Stomach (tissue), 4 donors: ENCODE results near the gene TBC1D10A.

Source experiments
- CTCF ChIP-seq, 7 experiments: fragments of 450-650 bp in 4 of 7; fragments of 200-600 bp in 3 of 7; sonication (generic) in 3 of 7; IDR thresholded peaks; one replicate each; pipeline ENCODE4 v1.5.1; 2016 to 2019; ENCODE audit warnings: antibody characterized with exemption in 7 of 7, control low read depth in 2 of 7, mild to moderate bottlenecking in 1 of 7
- EP300 ChIP-seq: sonication (generic); formaldehyde crosslinking; IDR thresholded peaks from one replicate; pipeline ENCODE4 v1.6.1; 2017; ENCODE audit warnings: antibody characterized with exemption
- POLR2A ChIP-seq, 4 donors: fragments of 450-650 bp; IDR thresholded peaks; one replicate each; pipeline ENCODE4 v1.6.1; 2016; ENCODE audit warnings: antibody characterized with exemption in 4 of 4, control low read depth in 2 of 4, mild to moderate bottlenecking in 1 of 4, moderate library complexity in 1 of 4
- POLR2AphosphoS5 ChIP-seq, 3 donors: sonication (generic); formaldehyde crosslinking; IDR thresholded peaks; one replicate each; pipeline ENCODE4 v1.6.1; 2016; ENCODE audit warnings: antibody characterized with exemption in 3 of 3

- TF ChIP-seq POLR2AphosphoS5 (IDR thresholded peaks at IDR 0.05) (no peak), CTCF (IDR thresholded peaks at IDR 0.05) (no peak), EP300 (no peak), POLR2A (IDR thresholded peaks at IDR 0.05) (no peak)
Measured at GRCh38 chr22:30285846-30286200, 40.9 kb downstream of the TBC1D10A start.
